ENCODE measurements around the gene PLEKHA4. TPM values are rescaled to one million over a fixed set of nuclear protein-coding genes. Genes with fewer than 3 reads are reported as not detected.

PLEKHA4 gene
- total RNA-seq, 2 donors from 2014 or later: 5.6 to 6.6 TPM

GRCh38 chr19:48841571-48841970 lies 26.8 kb downstream of the PLEKHA4 start:
- Histone ChIP-seq H3K9me3 (no peaks in the 10 kb centered on the region), H3K36me3 (no peaks in the 10 kb centered on the region), H3K4me1 (no peaks in the 10 kb centered on the region), H3K27me3 (no peaks in the 10 kb centered on the region), H3K27ac (no peak overlapping the region), H3K9ac (ENCODE audit: low read depth in 2 of 2, low read length in 2 of 2) (no peak overlapping the region), H3K4me3 (no peak overlapping the region)
- DNase-seq: no peak
- intact Hi-C loops (cut with DNase I): loop anchor here (5.0 kb wide), 1 partner anchor 194 kb away; the partner anchor contains the start of gene CA11
- TF ChIP-seq CTCF (IDR thresholded peaks at IDR 0.05): no peak

- no peak for TF ChIP-seq CTCF (IDR thresholded peaks at IDR 0.05)
- no peaks in the 10 kb centered on the region for H3K27me3 ChIP-seq
- no peaks in the 10 kb centered on the region for H3K36me3 ChIP-seq
- no peak overlapping the region for H3K4me3 ChIP-seq
- H3K9me3 ChIP-seq: no peaks in the 10 kb centered on the region
- H3K9ac ChIP-seq (ENCODE audit: low read depth in 2 of 2, low read length in 2 of 2): no peak overlapping the region
- intact Hi-C loops (cut with DNase I): loop anchor here (5.0 kb wide), 1 partner anchor 194 kb away; the partner anchor contains the start of gene CA11
- no peak for DNase-seq
- no peaks in the 10 kb centered on the region for H3K4me1 ChIP-seq
- no peak overlapping the region for H3K27ac ChIP-seq
Measured at GRCh38 chr19:48841047-48841446, 27.4 kb downstream of the PLEKHA4 start.

- no peak for DNase-seq
- intact Hi-C loops (cut with DNase I): no loop called here
- Histone ChIP-seq H3K27ac (no peak overlapping the region), H3K4me1 (no peaks in the 10 kb centered on the region), H3K4me3 (no peak overlapping the region), H3K36me3 (no peaks in the 10 kb centered on the region), H3K27me3 (no peaks in the 10 kb centered on the region), H3K9me3 (no peaks in the 10 kb centered on the region), H3K9ac (ENCODE audit: low read depth in 2 of 2, low read length in 2 of 2) (no peak overlapping the region)
- TF ChIP-seq CTCF (IDR thresholded peaks at IDR 0.05): no peak
Measured at GRCh38 chr19:48837687-48838086, 30.7 kb downstream of the PLEKHA4 start.

GRCh38 chr19:48837051-48837524 lies 31.3 kb downstream of the PLEKHA4 start:
- no peak overlapping the region for H3K4me3 ChIP-seq
- intact Hi-C loops (cut with DNase I): no loop called here
- H3K9me3 ChIP-seq: no peaks in the 10 kb centered on the region
- no peak for TF ChIP-seq CTCF (IDR thresholded peaks at IDR 0.05)
- no peaks in the 10 kb centered on the region for H3K4me1 ChIP-seq
- H3K36me3 ChIP-seq: no peaks in the 10 kb centered on the region
- H3K27me3 ChIP-seq: no peaks in the 10 kb centered on the region
- peak overlapping the region in 1 of 2 donors; percentile 62 for H3K9ac ChIP-seq (ENCODE audit: low read depth in 2 of 2, low read length in 2 of 2)
- peak; percentile 71 for DNase-seq
- H3K27ac ChIP-seq: no peak overlapping the region

- H3K9me3 ChIP-seq: no peaks in the 10 kb centered on the region
- peak within 1 kb of the TSS in 1 of 2 donors; percentile 62 for H3K9ac ChIP-seq (ENCODE audit: low read depth in 2 of 2, low read length in 2 of 2)
- H3K27ac ChIP-seq: no peak within 1 kb of the TSS
- peak; percentile 17 for TF ChIP-seq CTCF (IDR thresholded peaks at IDR 0.05)
- no peaks in the 10 kb centered on the region for H3K27me3 ChIP-seq
- no peaks in the 10 kb centered on the region for H3K36me3 ChIP-seq
- no peaks in the 10 kb centered on the region for H3K4me1 ChIP-seq
- no peak for DNase-seq
- H3K4me3 ChIP-seq: peak within 1 kb of the TSS; percentile 17
- intact Hi-C loops (cut with DNase I): no loop called here
Measured at GRCh38 chr19:48836089-48837017, 32.1 kb downstream of the PLEKHA4 start, which contains the start of gene HSD17B14. Gene HSD17B14, minus strand, starts transcription at chr19:48836491. Its CDS starts 80 bp downstream, at chr19:48836411.
